GM12801 (cell line): ENCODE data around the gene DEUP1.

Source experiments
- CTCF ChIP-seq: IDR thresholded peaks from one replicate; pipeline ENCODE4 v1.5.1; 2011; ENCODE audit warnings: control low read depth; ENCODE audit not compliant: insufficient read length; ENCODE audit errors: extremely low read depth

The DEUP1 gene

GRCh38 chr11:93368022-93368421, 37.5 kb downstream of the DEUP1 start:
- no peak for TF ChIP-seq CTCF

DNA sequence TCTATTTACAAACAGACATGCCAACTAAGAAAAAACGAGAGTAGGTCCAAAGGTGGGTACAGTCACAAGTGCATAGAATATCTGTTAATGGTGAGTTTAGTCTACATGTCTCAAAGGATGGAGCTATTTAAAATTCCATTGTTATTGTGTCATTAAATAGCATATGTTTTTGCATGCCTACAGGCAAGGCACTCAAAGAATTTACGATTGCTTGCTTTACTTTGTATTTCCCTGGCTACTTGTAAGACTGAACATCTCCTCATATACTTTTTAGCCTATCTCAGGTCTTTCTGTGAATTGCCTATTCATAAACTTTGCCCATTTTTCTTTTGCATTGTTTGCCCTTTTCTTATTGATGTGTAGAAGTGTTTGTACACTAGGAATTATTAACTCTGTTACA, 39.7 kb downstream of the DEUP1 start:
- no peak for TF ChIP-seq CTCF

DNA sequence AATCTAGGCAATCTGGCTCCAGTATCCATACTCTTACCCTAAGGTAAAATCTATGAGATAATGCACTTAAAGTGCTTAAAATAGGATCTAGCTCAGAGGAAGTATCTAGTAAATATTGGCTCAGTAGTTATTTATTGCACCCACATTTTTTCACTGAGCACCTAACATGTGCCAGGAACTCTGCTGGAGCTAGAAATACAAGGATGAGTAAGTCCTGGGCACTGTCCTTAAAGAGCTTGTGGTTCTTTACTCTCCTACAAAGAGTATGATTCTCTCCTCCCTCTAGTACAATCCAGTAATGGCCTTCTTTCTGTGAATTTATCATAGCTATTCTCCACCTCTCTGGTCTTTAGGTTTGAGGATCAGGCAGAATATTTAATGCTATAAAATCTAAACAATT, 59.2 kb downstream of the DEUP1 start:
- no peak for TF ChIP-seq CTCF

- TF ChIP-seq CTCF: no peak
These were observed 62.3 kb downstream of the DEUP1 start for GRCh38 chr11:93392867-93393266.

- no peak for TF ChIP-seq CTCF
These were observed 62.8 kb downstream of the DEUP1 start for GRCh38 chr11:93393386-93393785.

GRCh38 chr11:93394488-93394887, 63.9 kb downstream of the DEUP1 start:
- no peak for TF ChIP-seq CTCF

- TF ChIP-seq CTCF: no peak
These were observed 65.8 kb downstream of the DEUP1 start for GRCh38 chr11:93396316-93396715.

- no peak for TF ChIP-seq CTCF
These were observed 73.4 kb downstream of the DEUP1 start for GRCh38 chr11:93403930-93404329.
